Activated naive CD8-positive, alpha-beta T cell treated with anti-CD3 and anti-CD28 coated beads, Interleukin-2, amount 10 ng/mL, durations not matched to agents 7 days and 5 days (primary cell): ENCODE results near the gene RBM15B. TPM values are rescaled to one million over a fixed set of nuclear protein-coding genes. Genes with fewer than 3 reads are reported as not detected.

ENCODE experiments used
- total RNA-seq, 2 experiments: library from RNA; stranded (reverse); gene quantifications; one replicate each; pipeline ENCODE4 v1.2.3, GENCODE V29; 2021

The RBM15B gene
- total RNA-seq, 2 experiments from 2014 or later, result 30.5 to 32.6 TPM

Other genes starting within 250 kb of the RBM15B start
- gene MANF, start 6.0 kb upstream of the RBM15B start, total RNA-seq, result 10 to 100 TPM; 86.2 to 88.2 TPM
- gene DCAF1, start 108.7 kb downstream of the RBM15B start, total RNA-seq, result 10 to 100 TPM; 33.3 to 35.4 TPM
- 10 to 100 TPM; 29.8 to 32.7 TPM for gene RAD54L2, start 147.4 kb downstream of the RBM15B start, total RNA-seq